ENCODE measurements around the gene EDN3. TPM values are rescaled to one million over a fixed set of nuclear protein-coding genes. Genes with fewer than 3 reads are reported as not detected.

EDN3 gene
- total RNA-seq, 1 experiment from 2014 or later, result 41.8 TPM

DNA sequence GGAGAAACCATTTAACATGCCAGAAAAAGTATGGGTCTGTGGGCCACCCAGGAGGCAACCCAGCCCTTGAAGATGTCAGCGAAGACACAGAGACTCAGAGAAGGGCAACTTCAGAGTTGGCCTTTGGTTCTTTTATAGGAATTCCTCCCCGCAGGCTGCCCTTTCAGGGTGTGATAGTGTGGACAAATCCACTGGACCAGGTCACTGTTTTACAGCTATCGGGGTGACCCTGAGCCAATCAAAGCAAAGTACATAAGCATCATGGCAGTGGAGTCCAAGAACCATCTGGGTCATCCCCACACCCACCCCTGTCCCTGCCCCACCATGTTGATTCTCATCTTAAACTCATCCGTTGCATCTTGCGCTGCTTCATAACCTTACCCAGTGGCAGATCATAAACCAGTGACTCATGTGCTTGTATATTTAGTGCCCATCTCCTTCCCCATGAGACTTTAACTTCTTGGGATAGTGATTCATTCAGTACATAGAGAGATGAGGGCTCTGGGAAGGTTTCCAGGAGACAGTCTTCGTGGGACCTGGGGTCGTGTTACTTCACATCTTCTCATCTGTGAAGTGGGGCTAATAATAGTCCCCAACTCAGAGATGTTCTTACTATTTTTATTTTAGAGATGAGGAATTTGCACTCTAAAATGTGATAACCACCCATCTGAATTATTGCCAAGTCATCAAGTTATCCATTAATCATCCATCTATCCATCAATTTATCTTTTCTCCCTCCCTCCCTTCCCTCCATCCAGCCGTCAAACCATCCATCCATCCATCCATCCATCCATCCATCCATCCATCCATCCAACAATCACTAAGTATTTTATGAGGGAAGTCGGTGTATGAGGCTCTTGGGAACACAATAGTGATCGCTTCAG is 51.0 kb downstream of the EDN3 start:
- CTCF ChIA-PET, result no interaction called here
- H3K9me3 Mint-ChIP-seq (ENCODE audit: unreplicated experiment), result no peaks in the 10 kb centered on the region
- POLR2A ChIA-PET, result no interaction called here
- H3K4me3 Mint-ChIP-seq (ENCODE audit: unreplicated experiment), result no peak overlapping the region
- no peaks in the 10 kb centered on the region for H3K36me3 Mint-ChIP-seq (ENCODE audit: insufficient read depth, unreplicated experiment)
- no peaks in the 10 kb centered on the region for H3K27me3 ChIP-seq (replicated peaks; ENCODE audit: control insufficient read depth, insufficient read depth, low read length)
- no peak overlapping the region for H3K27ac Mint-ChIP-seq (ENCODE audit: unreplicated experiment)
- H3K9me3 ChIP-seq, result no peaks in the 10 kb centered on the region
- peaks cover 6% of the 10 kb centered on the region for H3K27me3 Mint-ChIP-seq (ENCODE audit: insufficient read depth, unreplicated experiment)
- no peak overlapping the region for H3K4me3 ChIP-seq (ENCODE audit: low read depth, low read length)
- TF ChIP-seq CTCF (IDR thresholded peaks at IDR 0.05; ENCODE audit: insufficient read depth in 1 of 2, low read depth in 1 of 2, low read length in 1 of 2, severe bottlenecking in 1 of 2, unreplicated experiment in 1 of 2), result no peak
- H3K4me1 ChIP-seq, result no peaks in the 10 kb centered on the region
- H3K36me3 ChIP-seq (ENCODE audit: control insufficient read depth, insufficient read depth, low read length), result no peaks in the 10 kb centered on the region
- no TSS peak for BruUV-seq (replicated peaks)
- no peaks in the 10 kb centered on the region for H3K4me1 Mint-ChIP-seq (ENCODE audit: low read depth, unreplicated experiment)
- intact Hi-C loops (cut with micrococcal nuclease; ENCODE audit: unreplicated experiment), result no loop called here
- DNase-seq, result no peak

GRCh38 chr20:59352541-59352940 is 52.1 kb downstream of the EDN3 start:
- Mint-ChIP-seq H3K27me3 (ENCODE audit: insufficient read depth, unreplicated experiment) (peaks cover 6% of the 10 kb centered on the region), H3K27ac (ENCODE audit: unreplicated experiment) (no peak overlapping the region)
- CTCF ChIA-PET, result no interaction called here

GRCh38 chr20:59352990-59353389 is 52.6 kb downstream of the EDN3 start:
- H3K27me3 ChIP-seq (replicated peaks; ENCODE audit: control insufficient read depth, insufficient read depth, low read length), result no peaks in the 10 kb centered on the region
- H3K4me3 Mint-ChIP-seq (ENCODE audit: unreplicated experiment), result no peak overlapping the region
- H3K4me1 ChIP-seq, result no peaks in the 10 kb centered on the region
- H3K36me3 ChIP-seq (ENCODE audit: control insufficient read depth, insufficient read depth, low read length), result no peaks in the 10 kb centered on the region
- H3K9me3 Mint-ChIP-seq (ENCODE audit: unreplicated experiment), result no peaks in the 10 kb centered on the region
- POLR2A ChIA-PET, result no interaction called here
- no peak overlapping the region for H3K4me3 ChIP-seq (ENCODE audit: low read depth, low read length)
- no peaks in the 10 kb centered on the region for H3K4me1 Mint-ChIP-seq (ENCODE audit: low read depth, unreplicated experiment)
- H3K27me3 Mint-ChIP-seq (ENCODE audit: insufficient read depth, unreplicated experiment), result peaks cover 6% of the 10 kb centered on the region
- no peaks in the 10 kb centered on the region for H3K9me3 ChIP-seq
- no peaks in the 10 kb centered on the region for H3K36me3 Mint-ChIP-seq (ENCODE audit: insufficient read depth, unreplicated experiment)
- no TSS peak for BruUV-seq (replicated peaks)
- intact Hi-C loops (cut with micrococcal nuclease; ENCODE audit: unreplicated experiment), result no loop called here
- no peak overlapping the region for H3K27ac Mint-ChIP-seq (ENCODE audit: unreplicated experiment)
- CTCF ChIA-PET, result no interaction called here
- no peak for DNase-seq
- TF ChIP-seq CTCF (IDR thresholded peaks at IDR 0.05; ENCODE audit: insufficient read depth in 1 of 2, low read depth in 1 of 2, low read length in 1 of 2, severe bottlenecking in 1 of 2, unreplicated experiment in 1 of 2), result no peak

More at GRCh38 chr20:59352541-59352940, 52.1 kb downstream of the EDN3 start:
- Histone ChIP-seq H3K36me3 (ENCODE audit: control insufficient read depth, insufficient read depth, low read length) (no peaks in the 10 kb centered on the region), H3K27me3 (replicated peaks; ENCODE audit: control insufficient read depth, insufficient read depth, low read length) (no peaks in the 10 kb centered on the region), H3K9me3 (no peaks in the 10 kb centered on the region), H3K4me3 (ENCODE audit: low read depth, low read length) (no peak overlapping the region), H3K4me1 (no peaks in the 10 kb centered on the region)
- no TSS peak for BruUV-seq (replicated peaks)
- Mint-ChIP-seq H3K36me3 (ENCODE audit: insufficient read depth, unreplicated experiment) (no peaks in the 10 kb centered on the region), H3K9me3 (ENCODE audit: unreplicated experiment) (no peaks in the 10 kb centered on the region), H3K4me3 (ENCODE audit: unreplicated experiment) (no peak overlapping the region), H3K4me1 (ENCODE audit: low read depth, unreplicated experiment) (no peaks in the 10 kb centered on the region)
- POLR2A ChIA-PET, result no interaction called here
- no peak for DNase-seq
- no peak for TF ChIP-seq CTCF (IDR thresholded peaks at IDR 0.05; ENCODE audit: insufficient read depth in 1 of 2, low read depth in 1 of 2, low read length in 1 of 2, severe bottlenecking in 1 of 2, unreplicated experiment in 1 of 2)
- intact Hi-C loops (cut with micrococcal nuclease; ENCODE audit: unreplicated experiment), result no loop called here
